Measurements from ENCODE around the gene SIK1.
"Not testable (repeated sequence)": the region's sequence is repeated elsewhere in the genome, so short reads cannot be mapped to it uniquely, and the experiment has no call there.

SIK1 gene

DNA sequence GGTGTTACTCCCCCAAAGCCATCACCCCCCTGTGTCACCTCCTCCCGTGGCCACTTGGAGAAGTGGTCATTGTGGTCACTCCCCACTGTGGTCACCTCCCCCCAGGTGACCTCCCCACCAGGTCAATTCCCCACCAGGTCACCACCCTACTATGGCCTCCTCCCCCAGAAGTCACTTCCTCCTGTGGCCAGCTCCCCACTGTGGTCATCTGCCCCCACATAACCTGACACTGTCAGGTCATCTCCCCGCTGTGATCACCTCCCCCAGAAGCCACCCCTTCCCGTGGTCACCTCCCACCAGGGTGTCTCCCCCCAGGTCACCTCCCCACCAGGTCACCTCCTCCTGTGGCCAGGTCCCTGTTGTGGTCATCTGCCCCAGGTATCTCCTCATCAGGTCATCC, 28.9 kb downstream of the SIK1 start:
- in situ Hi-C loops (cut with MboI; ENCODE audit: low sequenced_read_pairs): not testable (repeated sequence)

DNA sequence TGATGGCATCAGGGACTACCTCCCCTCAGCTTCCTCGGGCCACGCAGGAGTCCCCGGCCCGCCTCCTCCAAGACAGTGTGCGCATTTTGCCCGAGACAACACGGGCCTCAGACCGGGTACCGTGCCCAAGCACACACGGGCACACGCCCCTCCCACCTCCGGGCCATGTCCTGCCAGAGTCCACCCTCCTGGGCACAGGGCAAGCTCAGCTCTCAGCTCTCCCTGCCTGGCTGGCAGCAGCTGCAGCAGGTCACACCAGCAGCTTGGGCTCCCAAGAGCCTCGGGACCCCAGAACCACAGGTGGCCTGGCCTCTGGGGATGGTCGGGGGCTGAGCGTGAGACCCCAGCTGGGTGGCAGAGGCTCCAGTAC, 29.5 kb downstream of the SIK1 start:
- in situ Hi-C loops (cut with MboI; ENCODE audit: low sequenced_read_pairs): not testable (repeated sequence)

DNA sequence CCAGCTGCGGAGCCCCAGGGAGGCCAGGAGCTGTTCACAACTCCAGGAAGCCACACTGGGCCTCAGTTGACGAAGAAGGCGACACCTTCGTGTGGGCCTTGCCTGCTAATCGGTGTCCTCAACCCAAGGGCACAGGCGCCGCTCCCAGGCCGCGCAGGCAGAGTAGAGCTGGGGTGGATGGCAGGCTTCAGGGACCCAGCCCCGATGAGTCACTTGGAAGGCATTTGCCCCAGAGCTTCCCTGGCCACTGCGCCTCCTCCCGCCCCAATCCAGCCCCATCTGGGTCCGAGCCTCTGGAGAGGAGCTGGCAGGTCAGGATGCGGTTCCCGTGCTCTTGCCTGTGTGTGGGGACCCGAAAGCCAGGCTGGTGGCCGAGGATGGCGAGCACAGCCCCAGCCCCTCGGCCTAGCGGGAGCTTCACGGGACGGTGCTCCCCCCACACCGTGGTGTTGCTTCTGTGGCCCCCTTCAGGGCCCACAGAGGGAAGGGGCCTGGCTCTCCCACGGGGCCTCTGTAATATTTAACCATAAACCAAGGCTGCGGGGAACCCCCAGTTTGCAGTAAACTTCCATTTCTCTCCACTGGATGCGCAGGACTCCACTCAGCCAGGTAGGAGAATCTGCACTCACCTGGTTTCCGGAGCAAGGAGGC, 30.0 kb downstream of the SIK1 start:
- in situ Hi-C loops (cut with MboI; ENCODE audit: low sequenced_read_pairs): not testable (repeated sequence)

DNA sequence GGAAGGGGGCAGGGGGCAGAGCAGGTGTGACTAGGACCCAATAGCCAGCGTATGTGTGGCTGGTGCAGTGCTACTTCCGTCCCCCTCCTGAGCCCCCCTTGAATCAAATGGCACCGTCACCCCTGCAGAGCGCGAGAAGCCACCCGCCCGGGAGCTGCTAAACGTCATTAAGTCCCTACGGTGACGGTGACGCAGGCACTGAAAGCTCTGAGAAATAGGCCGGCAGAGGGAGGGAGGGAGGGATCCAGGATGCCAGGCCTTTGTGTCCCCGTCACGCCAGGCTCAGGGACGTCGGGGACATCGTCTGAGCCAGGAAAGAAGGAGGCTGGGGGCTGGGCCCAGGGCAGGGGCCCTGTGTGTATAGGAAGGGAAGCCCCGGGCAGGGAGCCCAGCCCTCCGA, 43.6 kb downstream of the SIK1 start:
- in situ Hi-C loops (cut with MboI; ENCODE audit: low sequenced_read_pairs): not testable (repeated sequence)

DNA sequence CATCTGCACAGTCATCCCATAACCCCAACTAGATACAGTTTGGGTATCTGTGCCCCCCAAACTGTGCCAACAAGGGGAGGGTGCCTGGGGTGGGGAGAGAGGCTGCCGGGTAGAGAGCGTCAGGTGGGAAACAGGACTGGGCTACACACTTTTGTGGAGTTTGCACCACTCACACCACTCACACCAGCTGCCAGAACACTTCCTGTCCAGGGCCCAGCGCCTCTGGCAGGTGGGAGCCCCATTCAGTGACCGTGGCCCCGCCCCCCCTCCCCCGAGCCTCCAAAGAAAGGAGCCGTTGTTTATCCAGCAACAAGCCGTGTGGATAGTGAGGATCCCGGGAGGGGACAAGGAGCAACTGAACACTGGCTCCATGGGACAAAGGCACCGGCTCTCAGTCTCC, 44.0 kb downstream of the SIK1 start:
- in situ Hi-C loops (cut with MboI; ENCODE audit: low sequenced_read_pairs): not testable (repeated sequence)

DNA sequence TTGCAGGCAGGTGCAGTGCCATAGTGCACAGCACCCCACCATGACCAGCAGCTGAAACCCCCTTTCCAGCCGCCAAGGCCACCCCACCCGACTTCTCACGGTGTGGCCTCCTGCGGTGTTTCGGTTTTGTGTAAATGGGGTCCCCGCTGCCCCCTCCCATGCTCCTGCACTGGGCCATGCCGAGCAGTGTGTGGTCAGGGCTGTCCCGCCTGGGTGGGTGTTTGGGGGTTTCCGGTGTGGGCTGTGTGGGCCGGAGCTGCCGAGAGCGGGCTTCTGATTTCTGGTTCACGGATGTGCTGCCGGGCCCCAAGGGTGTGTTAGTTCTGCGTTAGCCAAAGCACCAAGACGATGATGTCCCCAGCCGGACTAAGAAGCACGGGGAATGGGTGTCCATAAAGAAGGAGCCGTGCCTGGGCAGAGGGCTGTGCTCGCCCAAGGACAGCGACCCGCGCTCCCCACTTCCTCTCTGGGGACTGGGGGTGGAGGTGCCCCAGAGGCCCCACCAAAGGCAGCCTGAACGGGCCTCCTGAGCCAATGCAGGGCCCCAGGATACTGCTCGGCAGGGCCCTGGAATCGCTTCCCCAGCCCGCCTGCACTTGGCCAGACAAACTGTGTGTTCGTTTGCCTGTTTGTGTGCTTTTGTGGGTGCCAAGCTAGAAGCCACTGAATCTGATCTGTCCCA, 45.9 kb downstream of the SIK1 start:
- in situ Hi-C loops (cut with MboI; ENCODE audit: low sequenced_read_pairs): not testable (repeated sequence)

DNA sequence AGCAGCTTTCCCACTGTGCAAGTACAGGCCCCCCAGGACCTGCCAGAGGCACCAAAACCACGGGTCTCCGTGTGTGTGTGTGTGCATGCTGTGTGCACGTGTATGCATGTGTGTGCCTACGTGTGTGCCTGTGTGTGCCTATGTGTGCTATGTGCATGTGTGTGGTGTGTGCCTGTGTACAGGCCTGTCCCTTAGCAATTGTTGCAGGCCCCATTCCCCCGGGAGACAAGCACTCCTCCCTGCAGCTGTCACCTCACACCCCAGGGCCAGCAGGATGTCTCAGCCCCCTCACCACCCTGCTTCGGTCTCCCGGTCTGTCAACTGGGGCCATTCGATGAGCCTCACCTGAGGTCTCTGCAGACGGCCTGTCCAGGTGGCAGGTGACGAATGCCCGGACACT, 46.6 kb downstream of the SIK1 start:
- in situ Hi-C loops (cut with MboI; ENCODE audit: low sequenced_read_pairs): not testable (repeated sequence)

DNA sequence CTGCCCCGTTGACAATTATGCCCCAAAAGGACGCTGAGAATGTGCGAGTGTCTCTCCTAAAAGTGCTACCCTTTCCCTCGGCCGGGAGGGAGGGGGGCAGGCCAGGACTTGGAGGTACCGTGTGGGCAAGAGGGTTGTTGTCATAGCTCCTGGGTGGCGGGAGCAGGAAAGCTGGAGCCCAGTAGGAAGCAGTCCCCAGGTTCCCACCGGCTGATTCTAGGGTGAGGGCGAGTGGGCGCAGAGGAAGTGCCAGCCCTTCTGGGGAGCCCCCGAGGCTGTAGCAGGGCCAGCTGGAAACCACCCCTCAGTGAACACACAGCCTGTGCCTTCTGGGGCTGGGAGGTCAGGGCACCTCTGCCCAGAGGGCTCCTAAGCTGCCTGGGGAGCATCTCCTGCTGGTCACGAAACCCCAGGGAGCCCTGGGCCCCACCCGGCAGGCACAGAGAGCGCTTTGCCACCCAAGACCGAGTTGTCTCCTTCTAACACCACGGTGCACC, 47.3 kb downstream of the SIK1 start:
- in situ Hi-C loops (cut with MboI; ENCODE audit: low sequenced_read_pairs): not testable (repeated sequence)

DNA sequence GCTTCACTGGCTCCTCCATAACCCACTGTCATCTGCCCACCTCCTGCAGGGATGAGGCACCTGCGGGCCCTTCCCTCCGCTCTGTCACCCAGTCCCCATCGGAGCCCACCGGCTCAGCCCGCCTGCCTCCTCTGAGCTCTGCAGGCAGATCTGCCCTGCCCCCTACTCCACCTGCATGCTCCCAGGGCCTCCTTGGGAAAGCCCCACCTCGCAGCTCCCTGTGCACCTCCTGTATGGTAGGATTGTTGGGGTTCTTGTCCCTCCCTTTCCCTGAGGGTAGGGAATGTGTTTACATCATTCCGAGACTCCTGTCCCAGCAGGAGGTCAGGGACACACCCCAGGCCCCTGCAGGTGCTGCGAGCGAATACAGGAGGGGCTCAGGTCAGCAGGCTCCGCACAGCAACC, 50.5 kb downstream of the SIK1 start:
- in situ Hi-C loops (cut with MboI; ENCODE audit: low sequenced_read_pairs): no loop called here

DNA sequence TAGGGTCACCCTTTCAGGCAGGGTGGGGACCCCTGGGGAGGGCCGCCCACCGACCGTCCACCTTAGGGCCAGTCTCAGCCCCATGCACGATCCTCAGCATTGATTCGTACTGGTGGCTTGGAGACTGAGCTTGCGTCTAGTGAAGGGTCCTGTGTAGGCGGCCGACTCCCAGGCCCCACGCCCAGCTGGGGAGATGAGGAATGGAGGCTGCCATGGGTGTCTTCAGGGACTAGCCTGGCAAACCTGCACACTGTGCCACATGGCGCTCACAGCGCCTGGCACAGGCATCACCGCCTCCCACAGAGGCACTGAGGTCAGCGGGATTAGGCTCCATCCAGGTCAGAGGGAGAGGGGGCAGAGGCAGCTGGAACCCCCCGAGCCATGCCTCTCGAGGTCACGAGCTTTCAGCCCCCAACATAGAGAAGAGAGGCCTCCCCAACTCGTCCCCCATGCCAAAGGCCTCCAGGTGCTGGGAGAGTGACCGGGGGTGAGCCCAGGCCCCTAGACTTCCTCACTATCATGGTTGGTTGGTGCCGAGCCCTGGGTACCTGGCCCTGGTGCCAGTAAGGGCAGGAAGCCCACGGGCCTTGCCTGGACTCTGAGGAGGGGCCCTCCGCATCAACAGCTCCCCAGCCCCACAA, 51.0 kb downstream of the SIK1 start:
- in situ Hi-C loops (cut with MboI; ENCODE audit: low sequenced_read_pairs): no loop called here

DNA sequence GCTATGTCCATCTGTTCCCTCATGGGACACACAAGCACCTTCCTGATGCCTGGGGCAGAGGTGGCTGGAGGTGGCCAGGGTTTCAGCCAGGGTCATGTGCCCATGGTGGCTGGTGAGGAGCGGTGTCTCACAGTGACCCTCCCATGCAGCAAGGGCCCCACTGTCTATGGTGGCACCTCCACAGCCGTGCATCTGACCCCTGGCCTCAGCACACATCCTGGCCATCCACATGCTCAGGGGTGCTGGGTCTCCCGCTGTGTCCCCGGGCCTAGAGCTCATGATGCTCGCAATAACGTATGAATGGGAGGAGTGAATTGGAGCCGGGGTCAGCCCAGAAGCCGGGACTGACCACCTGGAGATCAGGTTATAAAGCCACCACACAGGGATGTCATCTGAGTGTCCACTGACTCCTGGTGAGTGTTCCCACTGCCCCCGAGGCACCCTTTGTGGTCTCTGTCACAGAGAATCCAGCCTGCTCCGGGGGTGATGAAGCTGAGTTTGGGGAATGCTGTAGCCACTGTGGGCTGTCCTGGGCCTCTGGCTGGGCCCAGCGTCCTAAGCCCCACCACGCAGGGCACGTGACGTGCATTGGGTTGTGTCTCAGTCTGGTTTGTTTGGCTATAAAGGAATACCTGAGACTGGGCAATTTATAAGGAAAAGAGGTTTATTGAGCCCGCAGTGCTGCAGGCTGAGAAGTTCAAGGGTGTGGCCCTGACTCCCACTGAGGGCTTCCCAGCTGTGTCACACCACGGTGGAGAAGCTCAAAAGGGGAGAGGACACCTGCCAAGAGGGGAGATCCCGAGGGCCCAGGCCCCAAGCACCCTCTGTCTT, 51.7 kb downstream of the SIK1 start:
- in situ Hi-C loops (cut with MboI; ENCODE audit: low sequenced_read_pairs): no loop called here

DNA sequence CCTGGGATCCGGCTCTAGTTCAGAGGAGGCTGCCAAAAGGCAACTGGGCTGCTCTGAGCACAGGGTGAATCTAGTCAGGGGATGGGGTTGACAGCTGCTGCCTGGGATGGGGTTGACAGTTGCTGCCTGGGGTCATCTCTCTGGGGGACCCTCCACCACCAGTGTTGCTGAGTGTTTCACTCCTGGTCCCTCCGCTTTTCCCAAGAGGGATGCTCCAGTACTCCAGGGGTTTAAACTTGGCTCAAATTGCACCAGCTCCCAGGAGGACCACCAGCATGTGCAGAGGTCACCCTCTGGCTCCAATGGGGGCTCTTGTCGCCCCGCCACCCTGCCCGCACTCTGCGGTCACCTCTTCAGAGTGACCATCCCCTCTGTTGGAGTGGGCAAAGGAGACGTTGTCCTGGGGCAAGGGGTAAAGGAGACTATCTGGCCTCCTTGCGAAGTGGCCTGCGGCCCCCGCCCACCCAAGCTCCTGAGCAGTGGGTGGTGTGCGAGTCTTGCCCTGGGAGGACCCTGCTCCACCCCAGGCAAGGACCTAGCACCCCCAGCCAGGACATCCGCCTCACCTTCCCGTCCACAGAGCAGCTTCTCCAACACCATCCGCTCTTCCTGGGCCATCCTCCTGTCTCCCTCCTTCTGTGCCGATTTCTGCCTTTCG, 52.6 kb downstream of the SIK1 start:
- in situ Hi-C loops (cut with MboI; ENCODE audit: low sequenced_read_pairs): no loop called here

DNA sequence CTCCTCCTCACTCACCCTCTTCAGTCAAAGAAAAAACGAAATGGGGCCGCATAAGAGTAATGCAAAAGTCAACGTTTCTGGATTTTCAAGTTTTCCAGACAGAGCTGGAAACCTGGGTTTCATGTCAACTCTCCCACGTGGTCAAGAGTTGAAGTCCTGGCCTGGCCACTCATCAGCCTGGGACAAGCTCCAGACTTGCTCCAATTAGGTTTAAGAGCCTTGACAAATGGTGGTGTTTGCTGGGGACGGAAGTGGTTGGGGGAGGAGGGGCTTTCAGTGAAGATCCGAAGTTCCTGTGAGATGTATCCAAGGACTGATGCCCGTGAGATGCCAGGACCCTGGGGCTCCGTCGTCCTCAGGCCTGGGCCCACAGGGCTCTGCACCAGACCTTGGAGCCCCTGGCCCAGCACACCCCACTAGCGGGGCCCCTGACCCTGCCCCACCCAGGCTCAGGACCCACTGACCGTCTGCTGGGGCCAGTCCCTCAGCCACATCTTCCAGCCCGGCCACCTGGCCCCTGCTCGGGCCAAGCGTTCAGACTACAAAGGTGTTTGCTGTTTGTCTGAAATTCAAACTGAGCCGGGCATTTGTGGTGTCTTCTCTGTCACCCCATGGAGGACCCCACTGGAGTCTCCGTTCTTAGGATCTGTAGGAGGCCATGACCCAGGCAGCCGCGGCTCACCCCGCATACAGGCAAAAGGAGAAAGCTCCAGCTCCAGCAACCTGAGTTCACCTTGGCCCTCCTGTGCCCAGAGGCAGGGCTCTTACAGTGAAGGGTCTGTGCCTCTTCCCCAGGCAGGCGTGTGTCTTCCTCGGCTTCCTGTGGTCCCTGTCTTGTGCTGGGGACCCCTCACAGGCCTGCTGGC, 53.3 kb downstream of the SIK1 start:
- in situ Hi-C loops (cut with MboI; ENCODE audit: low sequenced_read_pairs): no loop called here

DNA sequence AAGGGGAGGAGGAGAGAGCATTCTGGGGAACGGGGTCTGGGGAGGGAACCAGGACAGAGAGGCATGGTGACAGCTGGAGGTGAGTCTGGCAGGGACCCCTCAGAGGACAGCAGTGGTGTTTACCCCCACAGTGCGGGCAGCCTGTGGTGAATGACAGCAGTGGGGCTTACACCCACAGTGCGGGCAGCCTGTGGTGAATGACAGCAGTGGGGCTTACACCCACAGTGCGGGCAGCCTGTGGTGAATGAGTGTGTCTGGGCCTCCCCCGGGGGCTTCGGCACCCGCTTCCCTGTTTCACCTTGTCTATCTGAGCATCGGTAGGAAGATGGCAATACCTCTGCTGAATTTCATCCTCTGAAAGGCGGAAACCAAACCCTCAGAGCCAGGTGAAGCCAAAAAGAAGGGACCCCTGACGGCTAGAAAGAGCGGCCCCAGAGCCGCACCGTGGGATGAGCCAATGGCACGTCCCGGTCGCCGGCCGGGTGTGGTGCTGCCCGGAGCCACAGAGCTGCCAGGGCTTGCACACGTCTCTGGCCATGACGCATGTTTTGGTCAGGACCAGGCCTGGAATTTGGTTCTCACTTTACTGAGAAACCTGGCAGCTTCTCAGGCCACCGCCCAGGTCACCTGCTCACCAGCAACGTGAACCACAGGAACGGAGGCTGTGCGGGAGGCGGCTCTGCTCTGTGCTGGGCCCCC, 54.1 kb downstream of the SIK1 start:
- in situ Hi-C loops (cut with MboI; ENCODE audit: low sequenced_read_pairs): no loop called here

DNA sequence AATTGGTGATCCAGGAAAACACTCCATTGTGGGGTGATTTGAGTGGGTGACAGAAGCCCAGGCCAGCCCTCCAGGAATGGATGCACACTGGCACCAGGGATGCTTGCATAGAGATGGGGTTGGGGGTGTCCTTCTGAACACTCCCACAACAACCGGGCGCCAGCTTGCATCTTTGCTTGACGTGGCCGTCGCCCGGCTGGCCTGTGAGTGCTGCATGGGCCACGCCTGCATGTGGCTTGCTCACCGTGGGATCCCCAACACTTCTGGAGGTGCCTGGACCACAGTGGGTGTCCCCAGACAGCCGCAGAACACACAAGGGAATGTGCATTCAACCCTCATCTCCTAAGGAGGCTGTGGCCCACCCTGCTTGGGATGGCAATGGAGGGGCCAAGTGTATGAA, 55.1 kb downstream of the SIK1 start:
- in situ Hi-C loops (cut with MboI; ENCODE audit: low sequenced_read_pairs): no loop called here

DNA sequence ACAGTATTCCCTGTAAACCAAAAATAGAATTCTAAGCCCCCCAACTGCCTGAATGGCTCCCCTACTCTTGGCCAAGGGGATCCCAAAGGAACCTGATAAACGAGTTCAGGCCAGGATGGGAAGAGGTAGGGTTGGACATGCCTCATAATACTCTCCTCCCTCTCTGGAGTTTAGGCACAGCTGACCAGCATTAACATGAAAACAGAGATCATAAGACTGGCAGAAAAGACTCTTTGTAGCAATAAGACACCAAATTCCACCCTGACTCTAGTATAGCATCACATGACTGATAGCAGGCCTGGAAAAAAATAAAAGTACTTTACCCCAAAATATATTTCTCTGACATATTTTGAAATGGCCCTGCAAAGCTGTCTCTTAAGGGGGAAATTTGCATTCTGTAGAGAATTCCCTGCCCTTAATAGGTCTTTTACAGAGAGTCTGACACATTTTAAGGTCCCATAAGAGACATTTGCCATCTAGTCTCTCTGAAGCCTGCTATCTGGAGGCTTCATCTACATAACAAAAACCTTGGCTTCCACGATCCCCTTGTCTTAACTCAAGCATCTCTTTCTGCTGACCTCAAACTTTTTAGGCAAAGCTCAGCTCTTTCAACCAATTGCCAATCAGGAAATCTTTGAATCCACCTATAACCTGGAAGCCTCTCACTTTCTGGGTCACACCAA, 55.9 kb downstream of the SIK1 start:
- in situ Hi-C loops (cut with MboI; ENCODE audit: low sequenced_read_pairs): no loop called here

DNA sequence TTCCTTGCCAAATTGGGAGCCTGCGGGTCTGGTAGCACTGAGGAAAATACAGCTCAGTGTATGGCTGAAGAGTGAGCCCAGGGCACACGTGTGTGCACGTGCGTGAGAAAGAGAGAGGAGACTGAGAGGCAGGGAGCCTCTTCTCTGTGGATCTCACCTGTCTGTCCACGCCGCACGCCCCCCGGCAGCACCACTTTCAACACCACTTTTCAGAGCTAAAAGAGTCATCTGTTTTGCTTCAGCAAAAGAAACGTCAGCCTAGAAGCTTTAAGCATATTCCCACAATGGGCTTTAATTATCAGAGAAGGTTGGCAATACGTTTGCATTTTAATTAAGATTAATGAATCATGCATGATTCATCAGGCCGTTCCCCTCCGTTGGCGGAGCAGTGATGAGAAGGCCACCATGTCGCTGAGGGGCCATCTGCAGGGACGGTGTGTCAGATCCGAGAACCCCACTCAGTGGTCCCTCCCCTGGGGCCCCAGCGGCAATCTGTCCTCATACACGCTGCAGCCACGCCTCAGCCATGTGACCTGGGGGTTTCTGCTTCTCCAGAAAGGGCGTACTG, 56.8 kb downstream of the SIK1 start:
- in situ Hi-C loops (cut with MboI; ENCODE audit: low sequenced_read_pairs): no loop called here

DNA sequence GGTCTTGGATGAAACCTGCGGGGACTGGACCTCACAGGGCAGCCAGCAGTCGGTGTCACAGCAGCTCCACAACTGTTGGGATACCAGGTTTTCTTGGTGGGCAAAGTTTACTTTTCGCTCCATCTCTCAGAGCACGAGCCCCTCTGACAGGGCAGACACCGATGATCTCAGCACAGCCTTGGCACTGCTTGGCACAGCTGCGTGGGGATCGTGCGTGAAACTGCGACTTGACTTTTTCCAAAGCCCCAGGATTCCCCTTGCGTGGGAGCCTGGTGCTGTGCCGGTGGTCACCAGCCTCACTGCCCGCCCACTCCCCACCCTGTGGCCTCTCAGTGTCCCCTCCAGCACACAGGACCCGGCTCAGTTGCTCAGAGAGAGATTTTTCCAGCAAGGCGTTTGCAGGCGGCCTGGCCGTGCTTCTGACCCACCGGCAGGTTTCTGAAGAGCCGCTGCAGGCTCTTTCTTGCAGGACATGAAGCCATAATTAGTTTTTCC, 57.3 kb downstream of the SIK1 start:
- in situ Hi-C loops (cut with MboI; ENCODE audit: low sequenced_read_pairs): no loop called here
